GM21526 (cell line): Measurements from ENCODE around the gene HENMT1.
A peak's percentile ranks its signal among the peaks of the same experiment; 100 is the strongest.
"Not testable (repeated sequence)": the region's sequence is repeated elsewhere in the genome, so short reads cannot be mapped to it uniquely, and the experiment has no call there.

ENCODE experiments used
- ATAC-seq: cut with Tn5 transposase; IDR thresholded peaks from one replicate; pipeline ENCODE4 v1.9.1; 2021; ENCODE audit warnings: moderate library complexity; ENCODE audit not compliant: unreplicated experiment, low FRiP score

The HENMT1 gene

GRCh38 chr1:108661030-108661609 lies at the start of gene HENMT1:
Gene HENMT1 (minus strand): TSS chr1:108661093. CDS start chr1:108659884, 1,209 bp downstream.
- ATAC-seq: peak; percentile 85

DNA sequence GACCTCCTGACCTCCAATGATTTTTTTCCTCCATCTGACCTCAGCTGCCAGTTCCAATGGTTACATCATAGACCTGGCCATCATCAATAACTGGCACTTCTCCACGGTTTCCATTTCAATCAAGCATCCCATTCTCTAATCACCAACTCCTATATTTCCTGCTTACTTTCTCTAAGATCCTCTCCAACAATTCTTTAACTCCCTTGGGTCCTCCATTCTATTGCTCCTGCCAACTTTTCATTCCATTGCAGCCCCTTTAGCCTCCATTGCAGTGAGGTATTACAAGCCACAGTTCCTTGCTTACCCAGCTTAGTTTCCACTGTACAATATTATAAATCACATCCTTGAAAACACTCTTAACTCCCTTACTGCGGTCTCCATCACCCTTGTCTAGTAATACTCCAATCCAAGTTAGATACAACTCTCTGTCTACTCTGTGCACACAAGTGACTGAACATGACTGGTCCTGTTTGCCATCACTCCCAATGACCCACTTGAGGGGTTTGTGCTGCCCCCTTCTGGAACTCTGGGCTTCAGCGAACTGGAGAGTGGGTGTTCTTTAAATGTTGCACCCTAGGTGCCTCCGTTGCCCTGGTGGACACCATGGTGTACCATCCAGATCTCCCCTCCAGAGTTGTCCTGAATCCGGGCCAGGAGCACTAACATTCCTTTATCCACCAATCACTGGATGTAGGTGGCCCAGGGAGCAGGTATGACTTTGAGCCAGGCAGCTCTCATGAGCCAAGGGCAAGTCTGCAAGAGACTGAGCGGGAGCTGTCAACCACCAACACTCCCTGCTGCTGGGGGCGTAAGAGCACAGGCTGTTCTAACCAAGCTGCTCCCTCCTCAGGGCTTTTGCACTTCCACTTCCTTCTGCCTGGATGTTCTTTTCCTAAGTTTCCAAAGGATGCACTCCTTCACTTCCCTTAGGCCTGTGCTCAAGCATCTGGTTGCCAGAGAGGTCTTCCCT lies 48.1 kb upstream of the HENMT1 start:
- ATAC-seq: no peak

- ATAC-seq: no peak
Observed at GRCh38 chr1:108706643-108707042, 45.8 kb upstream of the HENMT1 start.

- ATAC-seq: no peak
Observed at GRCh38 chr1:108704496-108704895, 43.6 kb upstream of the HENMT1 start.

GRCh38 chr1:108703939-108704338 lies 43.0 kb upstream of the HENMT1 start:
- ATAC-seq: no peak

DNA sequence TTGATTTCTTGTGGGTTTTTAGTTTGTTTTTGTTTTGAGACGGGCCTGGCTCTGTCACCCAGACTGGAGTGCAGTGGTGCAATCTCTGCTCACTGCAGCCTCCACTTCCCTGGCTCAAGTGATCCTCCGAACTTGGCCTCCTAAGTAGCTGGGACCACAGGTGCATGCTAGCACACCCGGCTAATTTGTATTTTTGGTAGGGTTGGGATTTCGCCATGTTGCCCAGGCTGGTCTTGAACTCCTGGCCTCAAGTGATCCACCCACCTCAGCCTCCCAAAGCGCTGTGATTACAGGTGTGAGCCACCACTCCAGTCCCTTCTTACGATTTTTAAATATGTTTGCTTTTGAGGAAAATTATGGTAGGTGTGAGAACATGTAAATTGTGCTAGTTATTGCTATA lies 41.2 kb upstream of the HENMT1 start:
- not testable (repeated sequence) for ATAC-seq

GRCh38 chr1:108701176-108701849 lies 40.4 kb upstream of the HENMT1 start:
- no peak for ATAC-seq

GRCh38 chr1:108699375-108700332 lies 38.8 kb upstream of the HENMT1 start:
- ATAC-seq: no peak

DNA sequence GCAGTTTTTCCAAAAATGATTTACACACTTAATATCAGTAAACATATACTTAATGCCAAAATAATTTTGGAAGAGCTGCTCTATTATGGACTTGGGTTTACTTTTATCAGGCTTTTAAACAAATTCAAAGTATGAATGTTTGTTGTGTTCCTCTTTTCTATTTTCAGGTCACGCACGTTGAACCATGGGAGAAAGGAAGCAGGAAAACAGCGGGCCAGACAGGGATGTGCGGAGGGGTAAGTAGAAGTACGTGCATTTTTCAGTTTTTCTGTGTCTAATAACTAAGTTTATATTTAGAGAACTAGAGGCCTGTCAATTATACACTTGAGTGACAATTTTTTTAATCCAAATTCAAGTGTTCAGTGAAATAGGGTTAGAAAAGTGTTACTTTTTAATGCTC lies 34.6 kb upstream of the HENMT1 start:
- no peak for ATAC-seq

GRCh38 chr1:108692724-108693655 lies 32.1 kb upstream of the HENMT1 start:
- ATAC-seq: peak; percentile 64

- ATAC-seq: peak; percentile 93
Observed at GRCh38 chr1:108691942-108692723, 31.2 kb upstream of the HENMT1 start, which contains the start of gene PRPF38B. Gene PRPF38B (plus strand): TSS chr1:108692310. CDS start chr1:108692592, 282 bp downstream.

GRCh38 chr1:108691128-108691941 lies 30.4 kb upstream of the HENMT1 start:
- ATAC-seq: no peak

- no peak for ATAC-seq
Observed at GRCh38 chr1:108686614-108687313, 25.9 kb upstream of the HENMT1 start.

DNA sequence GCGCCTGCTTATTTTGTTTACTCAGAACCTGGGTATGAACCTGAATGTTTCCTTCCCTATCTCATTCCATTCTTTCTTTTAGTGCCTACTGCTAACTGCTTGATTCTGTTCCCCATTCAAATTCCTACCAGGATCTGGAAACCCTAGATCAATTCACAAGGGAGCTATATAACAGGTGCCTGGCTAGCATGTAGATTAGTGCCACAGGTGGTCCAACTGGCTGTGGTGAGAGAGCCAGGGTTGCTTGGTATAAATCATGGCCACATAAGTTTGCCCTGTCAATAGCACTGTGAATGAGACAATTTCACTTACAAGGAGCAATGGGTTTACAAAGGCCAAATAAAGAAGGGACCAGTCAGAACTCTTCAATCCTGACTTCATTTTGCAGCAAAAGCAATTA lies 24.6 kb upstream of the HENMT1 start:
- no peak for ATAC-seq

DNA sequence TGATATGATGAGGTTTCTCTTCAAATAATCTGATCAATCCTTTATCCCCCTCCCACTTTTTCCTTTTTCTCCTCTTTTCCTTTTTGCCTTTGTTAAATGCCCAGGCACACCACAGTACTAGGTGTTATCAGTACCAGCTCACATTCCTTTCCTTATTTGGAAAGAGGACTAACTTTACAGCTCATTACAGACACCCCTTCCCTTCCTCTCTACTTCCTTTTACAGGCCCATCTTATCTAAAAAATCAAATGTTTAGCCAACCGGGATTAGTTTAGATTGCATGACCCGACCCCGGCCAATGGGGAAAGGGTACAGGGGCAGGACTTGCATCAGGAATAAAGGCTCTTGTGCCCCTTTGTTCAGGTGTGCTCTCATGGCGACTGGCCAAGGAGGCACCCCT lies 20.8 kb upstream of the HENMT1 start:
- not testable (repeated sequence) for ATAC-seq

GRCh38 chr1:108679586-108680213 lies 18.8 kb upstream of the HENMT1 start:
- ATAC-seq: no peak
